GM12878 (cell line): ENCODE results near the gene KIF26A. TPM values are rescaled to one million over a fixed set of nuclear protein-coding genes. Genes with fewer than 3 reads are reported as not detected.

Source experiments
- ATAC-seq: fragments of 200-7000 bp; cut with Tn5 transposase; 3 replicates; pipeline ENCODE4 v1.9.1; 2020; ENCODE audit warnings: mild to moderate bottlenecking, moderate library complexity
- BruUV-seq: library from RNA; stranded (reverse); fragments of 400-500 nt; replicated peaks from 2 replicates; lab custom pipeline; 2021; lab: Mats Ljungman, UMichigan
- CTCF ChIA-PET: fragments of 300-600 bp; sonication (Branson Sonifier 250); formaldehyde crosslinking; extraction: SDS; loops from one replicate; lab custom pipeline; 2021; ENCODE audit warnings: inconsistent platforms; lab: Yijun Ruan, JAX
- POLR2A ChIA-PET: fragments of 350-600 bp; formaldehyde crosslinking; extraction: SDS; loops from one replicate; lab custom pipeline; 2021; ENCODE audit warnings: inconsistent platforms; lab: Charles Lee
- RAD21 ChIA-PET: fragments of 300-600 bp; sonication (Branson Sonifier 250); formaldehyde crosslinking; loops from one replicate; lab custom pipeline; 2023; ENCODE audit warnings: antibody characterized with exemption; ENCODE audit not compliant: unreplicated experiment; lab: Charles Lee
- SMC1A ChIA-PET: fragments of 300-600 bp; sonication (Branson Sonifier 250); formaldehyde crosslinking; loops from one replicate; lab custom pipeline; 2023; ENCODE audit not compliant: unreplicated experiment, uncharacterized antibody; lab: Charles Lee
- DNase-seq: peaks from one replicate; pipeline ENCODE4 v3.0.0-alpha.2; 2011; ENCODE audit warnings: low read depth, low spot score
- FAIRE-seq: peaks from 3 replicates; lab custom pipeline; 2011; peaks lifted over from hg19 to GRCh38; lab: Jason Lieb, UNC
- H2AFZ ChIP-seq: 2 replicates; pipeline ENCODE4 v1.6.0; 2011; ENCODE audit warnings: low read depth, low read length, control low read depth; ENCODE audit not compliant: control insufficient read depth
- H3K27ac ChIP-seq: 2 replicates; pipeline ENCODE4 v1.5.1; 2011; ENCODE audit warnings: control low read depth; ENCODE audit not compliant: control insufficient read depth, insufficient read depth
- H3K27me3 ChIP-seq, 2 experiments: replicated peaks in 1 of 2; 2 replicates each; pipeline versions ENCODE4 v1.6.0 to v1.6.1; 2011; ENCODE audit warnings: low read length in 1 of 2; ENCODE audit not compliant: control insufficient read depth in 2 of 2, insufficient read depth in 2 of 2
- H3K36me3 ChIP-seq, 2 experiments: 2 replicates each; pipeline ENCODE4 v1.5.1; 2011; ENCODE audit warnings: low read length in 1 of 2; ENCODE audit not compliant: control insufficient read depth in 2 of 2, insufficient read depth in 2 of 2
- H3K4me1 ChIP-seq: 2 replicates; pipeline ENCODE4 v1.6.1; 2011; ENCODE audit warnings: mild to moderate bottlenecking, low read length, moderate library complexity, mixed read lengths; ENCODE audit not compliant: control insufficient read depth, insufficient read depth
- H3K4me2 ChIP-seq: 2 replicates; pipeline ENCODE4 v1.6.0; 2011; ENCODE audit warnings: control low read depth; ENCODE audit not compliant: control insufficient read depth, insufficient read depth
- H3K4me3 ChIP-seq: fragments of 200-600 bp; sonication (generic); 2 replicates; pipeline ENCODE4 v1.5.1; 2016
- H3K79me2 ChIP-seq: 2 replicates; pipeline ENCODE4 v1.6.0; 2011; ENCODE audit warnings: low read length; ENCODE audit not compliant: control insufficient read depth, insufficient read depth
- H3K9ac ChIP-seq: 2 replicates; pipeline ENCODE4 v1.8.0; 2011; ENCODE audit warnings: low read length, control low read depth, mixed read lengths; ENCODE audit not compliant: control insufficient read depth, insufficient read depth
- H3K9me3 ChIP-seq: replicated peaks from 3 replicates; pipeline ENCODE4 v1.5.1; 2011; ENCODE audit warnings: mild to moderate bottlenecking, low read length; ENCODE audit not compliant: control insufficient read depth, insufficient read depth
- H4K20me1 ChIP-seq: 2 replicates; pipeline ENCODE4 v1.6.0; 2011; ENCODE audit not compliant: control insufficient read depth, insufficient read depth
- BRCA1 ChIP-seq: IDR thresholded peaks from 2 replicates; pipeline ENCODE4 v1.6.1; 2011; ENCODE audit warnings: low read depth, low read length, improper control_type of control experiment
- CEBPB ChIP-seq, 2 experiments: fragments of 150-350 bp in 1 of 2; IDR thresholded peaks; 2 replicates each; pipeline ENCODE4 v1.6.1; 2012 to 2014; ENCODE audit warnings: low read depth in 2 of 2, low read length in 2 of 2, borderline replicate concordance in 1 of 2, inconsistent platforms in 1 of 2
- CHD4 ChIP-seq: fragments of 200-600 bp; sonication (generic); IDR thresholded peaks from 2 replicates; pipeline ENCODE4 v1.6.1; 2016; ENCODE audit warnings: mild to moderate bottlenecking
- NFXL1 ChIP-seq: fragments of 450-650 bp; IDR thresholded peaks from 2 replicates; pipeline ENCODE4 v1.6.1; 2017; ENCODE audit warnings: antibody characterized with exemption, mild to moderate bottlenecking, borderline replicate concordance
- NRF1 ChIP-seq: conservative IDR thresholded peaks from 2 replicates; pipeline ENCODE4 v1.6.1; 2011; ENCODE audit warnings: mild to moderate bottlenecking, low read depth, low read length, improper control_type of control experiment
- ZBED1 ChIP-seq: IDR thresholded peaks from 2 replicates; pipeline ENCODE4 v1.6.1; 2016; ENCODE audit warnings: borderline replicate concordance
- WGBS: methylation state at CpG from one replicate; pipeline ENCODE4 v1.1.6; 2016; ENCODE audit warnings: low lambda C conversion rate; ENCODE audit not compliant: insufficient replicate concordance, insufficient coverage; ENCODE audit errors: missing lambda C conversion rate; 5-methylcytosine and 5-hydroxymethylcytosine counted together
- in situ Hi-C: fragments of 300-500 bp; cut with MboI; formaldehyde crosslinking; loops from 9 replicates; pipeline ENCODE4 v1.14.3; 2018; ENCODE audit warnings: mixed read lengths
- intact Hi-C: fragments of 100-400 bp; cut with micrococcal nuclease; formaldehyde crosslinking; loops from one replicate; pipeline ENCODE4 v1.14.2; 2022; ENCODE audit not compliant: unreplicated experiment
- polyA plus RNA-seq, 11 experiments: library from polyadenylated mRNA; depleted of rRNA in 4 of 11; unstranded in 6 of 11; stranded (reverse) in 5 of 11; fragments of >200 nt; fragmentation: Nextera tagmentation in 4 of 11; fragmentation: Illumina TruSeq in 1 of 11; extraction: Ambion mirVana in 4 of 11; extraction: Trizol in 1 of 11; gene quantifications; 1 replicate in 1 of 11; 2 replicates in 10 of 11; pipeline versions ENCODE4 v1.2.1 to v1.2.3, GENCODE V29; 2011 to 2016; ENCODE audit warnings: inconsistent platforms in 2 of 11, missing spikeins in 2 of 11, low read depth in 1 of 11
- total RNA-seq, 4 experiments: library from RNA; depleted of rRNA in 3 of 4; stranded (reverse); fragments of >200 nt in 3 of 4; fragmentation: Illumina TruSeq in 1 of 4; extraction: Trizol in 1 of 4; gene quantifications; 2 replicates each; pipeline versions ENCODE4 v1.2.1 to v1.2.3, GENCODE V29; 2013 to 2021

KIF26A gene
- total and polyA plus RNA-seq, 10 of the 15 experiments (the other 5 are each of a cell fraction or from before 2014, with no cell fraction given), result 0.05 TPM; not detected in 9

GRCh38 chr14:104112609-104113571 is 25.5 kb upstream of the KIF26A start:
- TF ChIP-seq CEBPB (IDR thresholded peaks at IDR 0.05; ENCODE audit: borderline replicate concordance in 1 of 2, low read depth in 2 of 2, low read length in 2 of 2), result no peak
- H3K4me1 ChIP-seq, result no peaks in the 10 kb centered on the region
- no peak overlapping the region for H3K27ac ChIP-seq
- CTCF ChIA-PET, result no interaction called here
- SMC1A ChIA-PET, result no interaction called here
- 38% methylated on average over 14 of the region's 17 CpGs for WGBS
- FAIRE-seq, result no peak
- H3K9me3 ChIP-seq, result no peaks in the 10 kb centered on the region
- H4K20me1 ChIP-seq, result no peaks in the 10 kb centered on the region
- no peak overlapping the region for H3K4me3 ChIP-seq
- in situ Hi-C loops, result no loop called here
- RAD21 ChIA-PET, result no interaction called here
- H3K79me2 ChIP-seq, result no peaks in the 10 kb centered on the region
- no peak overlapping the region for H3K9ac ChIP-seq
- POLR2A ChIA-PET, result no interaction called here
- intact Hi-C loops, result no loop called here
- no peaks in the 10 kb centered on the region for H3K36me3 ChIP-seq
- no TSS peak for BruUV-seq
- no peak for ATAC-seq
- no peak for DNase-seq
- H2AFZ ChIP-seq, result no peak overlapping the region
- H3K4me2 ChIP-seq, result no peak overlapping the region
- H3K27me3 ChIP-seq, result no peaks in the 10 kb centered on the region

GRCh38 chr14:104113631-104114420 is 24.6 kb upstream of the KIF26A start:
- 15% methylated on average over 23 of the region's 23 CpGs for WGBS
- H4K20me1 ChIP-seq, result no peaks in the 10 kb centered on the region
- no peaks in the 10 kb centered on the region for H3K36me3 ChIP-seq
- DNase-seq (no peak), FAIRE-seq (no peak), ATAC-seq (no peak)
- TF ChIP-seq BRCA1 (no peak), ZBED1 (no peak), NFXL1 (no peak), NRF1 (no peak), CHD4 (no peak)
- intact Hi-C loops, result no loop called here
- no peaks in the 10 kb centered on the region for H3K4me1 ChIP-seq
- H3K9me3 ChIP-seq, result no peaks in the 10 kb centered on the region
- RAD21 ChIA-PET, result no interaction called here
- POLR2A ChIA-PET, result no interaction called here
- no peak overlapping the region for H2AFZ ChIP-seq
- no peak overlapping the region for H3K4me3 ChIP-seq
- H3K4me2 ChIP-seq, result no peak overlapping the region
- H3K27me3 ChIP-seq, result no peaks in the 10 kb centered on the region; a peak in 1 of 4 replicates
- in situ Hi-C loops, result no loop called here
- SMC1A ChIA-PET, result no interaction called here
- CTCF ChIA-PET, result no interaction called here
- BruUV-seq, result no TSS peak
- H3K27ac ChIP-seq, result no peak overlapping the region
- H3K79me2 ChIP-seq, result no peaks in the 10 kb centered on the region
- H3K9ac ChIP-seq, result no peak overlapping the region
